ENCODE data around the gene ATP9B. TPM values are rescaled to one million over a fixed set of nuclear protein-coding genes. Genes with fewer than 3 reads are reported as not detected.

ATP9B gene
- total RNA-seq, 1 donor from 2014 or later, result 19.4 TPM

GRCh38 chr18:79197531-79197930 lies 128.3 kb downstream of the ATP9B start:
- DNase-seq (ENCODE audit: low read depth, low spot score), result no peak

- no peak for DNase-seq (ENCODE audit: low read depth, low spot score)
Measured at GRCh38 chr18:79199691-79200374, 130.6 kb downstream of the ATP9B start.

GRCh38 chr18:79200546-79201268 lies 131.5 kb downstream of the ATP9B start:
- no peak for DNase-seq (ENCODE audit: low read depth, low spot score)

- DNase-seq (ENCODE audit: low read depth, low spot score), result no peak
Measured at GRCh38 chr18:79203017-79203605, 133.9 kb downstream of the ATP9B start.

- DNase-seq (ENCODE audit: low read depth, low spot score), result no peak
Measured at GRCh38 chr18:79204889-79205807, 136.0 kb downstream of the ATP9B start.

GRCh38 chr18:79206444-79206843 lies 137.2 kb downstream of the ATP9B start:
- no peak for DNase-seq (ENCODE audit: low read depth, low spot score)

- DNase-seq (ENCODE audit: low read depth, low spot score), result no peak
Measured at GRCh38 chr18:79208906-79209305, 139.7 kb downstream of the ATP9B start.

- DNase-seq (ENCODE audit: low read depth, low spot score), result no peak
Measured at GRCh38 chr18:79210002-79210910, 141.1 kb downstream of the ATP9B start.

- DNase-seq (ENCODE audit: low read depth, low spot score), result no peak
Measured at GRCh38 chr18:79211844-79212243, 142.7 kb downstream of the ATP9B start.

- DNase-seq (ENCODE audit: low read depth, low spot score), result no peak
Measured at GRCh38 chr18:79214056-79214455, 144.9 kb downstream of the ATP9B start.

GRCh38 chr18:79216176-79216575 lies 147.0 kb downstream of the ATP9B start:
- no peak for DNase-seq (ENCODE audit: low read depth, low spot score)

GRCh38 chr18:79217979-79218604 lies 148.9 kb downstream of the ATP9B start:
- peak; percentile 19 for DNase-seq (ENCODE audit: low read depth, low spot score)

- no peak for DNase-seq (ENCODE audit: low read depth, low spot score)
Measured at GRCh38 chr18:79218605-79219190, 149.5 kb downstream of the ATP9B start.

- DNase-seq (ENCODE audit: low read depth, low spot score), result no peak
Measured at GRCh38 chr18:79221136-79221535, 151.9 kb downstream of the ATP9B start.

GRCh38 chr18:79222790-79223189 lies 153.6 kb downstream of the ATP9B start:
- DNase-seq (ENCODE audit: low read depth, low spot score), result no peak

- no peak for DNase-seq (ENCODE audit: low read depth, low spot score)
Measured at GRCh38 chr18:79223431-79223830, 154.2 kb downstream of the ATP9B start.

GRCh38 chr18:79224381-79224780 lies 155.2 kb downstream of the ATP9B start:
- DNase-seq (ENCODE audit: low read depth, low spot score), result no peak

GRCh38 chr18:79227621-79228020 lies 158.4 kb downstream of the ATP9B start:
- DNase-seq (ENCODE audit: low read depth, low spot score), result no peak

- no peak for DNase-seq (ENCODE audit: low read depth, low spot score)
Measured at GRCh38 chr18:79229431-79229830, 160.2 kb downstream of the ATP9B start.

GRCh38 chr18:79234438-79234837 lies 165.2 kb downstream of the ATP9B start:
- no peak for DNase-seq (ENCODE audit: low read depth, low spot score)
